ENCODE results near the gene PAQR6. TPM values are rescaled to one million over a fixed set of nuclear protein-coding genes. Genes with fewer than 3 reads are reported as not detected.

Gene PAQR6
- total and polyA plus RNA-seq, 2 of the 4 experiments (the other 2 are of a cell fraction): under 0.01 to 0.67 TPM

DNA sequence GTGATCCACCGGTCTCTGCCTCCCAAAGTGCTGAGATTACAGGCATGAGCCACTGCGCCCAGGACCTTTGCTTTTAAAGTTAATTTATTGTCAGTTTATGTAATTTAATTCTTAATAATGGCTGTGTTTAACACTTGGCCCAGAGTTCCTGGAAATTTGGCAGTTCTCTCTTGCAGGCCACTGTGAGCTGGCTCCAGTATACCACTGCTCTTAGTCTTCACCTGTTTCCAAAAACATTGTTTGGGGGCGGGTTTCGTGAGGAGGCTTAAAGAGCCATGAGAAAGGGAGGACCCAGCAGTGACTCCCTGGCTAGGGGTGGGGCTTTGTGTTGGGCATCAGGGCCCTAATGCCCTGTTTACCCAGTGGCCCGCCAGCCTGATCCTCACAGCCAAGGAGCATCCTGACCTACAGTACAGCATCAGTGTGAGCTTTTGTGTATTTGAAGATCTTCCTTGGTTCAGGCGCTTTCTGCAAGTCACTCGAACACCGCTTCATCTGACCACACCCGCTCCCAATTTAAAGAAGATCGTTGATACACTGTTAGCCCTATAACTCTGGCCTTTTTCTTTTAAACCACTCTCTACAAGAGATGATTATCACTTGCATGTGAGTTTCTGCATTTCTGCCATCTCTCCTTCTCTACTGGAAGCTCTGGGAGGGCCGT is 17.9 kb downstream of the PAQR6 start:
- H4K20me1 ChIP-seq (ENCODE audit: insufficient read depth, low read length): peaks cover 7% of the 10 kb centered on the region; the same call in 1 of the 2 replicates
- no peaks in the 10 kb centered on the region for H3K9me3 ChIP-seq (ENCODE audit: control insufficient read depth, insufficient read depth, low read length)
- H3K23ac ChIP-seq (ENCODE audit: low read depth, low read length): no peak overlapping the region
- H3K27me3 ChIP-seq (ENCODE audit: control insufficient read depth, insufficient read depth, low read length): no peaks in the 10 kb centered on the region
- H2BK5ac ChIP-seq (ENCODE audit: low read depth, low read length, poor library complexity, severe bottlenecking): no peak overlapping the region
- no peak overlapping the region for H3K4ac ChIP-seq (ENCODE audit: low read depth, low read length)
- H3K79me1 ChIP-seq (ENCODE audit: low read depth in 1 of 2, low read length in 2 of 2): peaks cover 8 to 20% of the 10 kb centered on the region in 2 experiments
- peaks cover 16% of the 10 kb centered on the region for H3K36me3 ChIP-seq (ENCODE audit: control insufficient read depth, insufficient read depth, low read length)
- POLR2A ChIA-PET (ENCODE audit: unreplicated experiment): no interaction called here
- peaks cover 13% of the 10 kb centered on the region for H3K4me1 ChIP-seq (ENCODE audit: control insufficient read depth, insufficient read depth, low read length)
- H3K9me1 ChIP-seq (ENCODE audit: insufficient read depth, low read length): peaks cover 15% of the 10 kb centered on the region
- no peak overlapping the region for H2BK20ac ChIP-seq (ENCODE audit: low read depth, low read length)
- in situ Hi-C loops (cut with MboI; ENCODE audit: low sequenced_read_pairs) (loop anchor here (5.0 kb wide), 1 partner anchor 83 kb away; no protein-coding TSS in a partner anchor), dilution Hi-C loops (cut with HindIII; ENCODE audit: low sequenced_read_pairs, unreplicated experiment) (no loop called here), intact Hi-C loops (cut with micrococcal nuclease) (no loop called here)
- H3K14ac ChIP-seq (replicated peaks; ENCODE audit: low read depth, low read length): no peak overlapping the region
- no peak overlapping the region for H3K9ac ChIP-seq (ENCODE audit: low read depth, low read length)
- CTCF ChIA-PET: no interaction called here
- ATAC-seq (ENCODE audit: low read depth) (no peak), DNase-seq (no peak)
- no CpG with 5 or more reads among the region's 11 CpGs for WGBS, 2 experiments (ENCODE audit: extremely low coverage in 2 of 2, insufficient read length in 1 of 2)
- H4K5ac ChIP-seq (ENCODE audit: low read depth, low read length): no peak overlapping the region
- BruUV-seq (replicated peaks): no TSS peak
- H2AFZ ChIP-seq (replicated peaks; ENCODE audit: low read length, poor library complexity): no peak overlapping the region
- TF ChIP-seq RFX5 (IDR thresholded peaks at IDR 0.05; ENCODE audit: low read depth, low read length): no peak
- TF ChIP-seq NFE2L2 (IDR thresholded peaks at IDR 0.05; ENCODE audit: low read depth, low read length): no peak
- TF ChIP-seq SMC3 (IDR thresholded peaks at IDR 0.05; ENCODE audit: low read depth, low read length): no peak
- no peak for TF ChIP-seq RCOR1 (IDR thresholded peaks at IDR 0.05; ENCODE audit: insufficient replicate concordance, low read length)
- no peak for TF ChIP-seq FOS (IDR thresholded peaks at IDR 0.05; ENCODE audit: low read depth, low read length)
- TF ChIP-seq BHLHE40 (IDR thresholded peaks at IDR 0.05; ENCODE audit: low read depth, low read length): no peak
- no peak for TF ChIP-seq MXI1 (IDR thresholded peaks at IDR 0.05; ENCODE audit: borderline replicate concordance, low read depth, low read length)
- TF ChIP-seq CEBPB (IDR thresholded peaks at IDR 0.05; ENCODE audit: low read depth, low read length): no peak
- TF ChIP-seq, protein P1, sequence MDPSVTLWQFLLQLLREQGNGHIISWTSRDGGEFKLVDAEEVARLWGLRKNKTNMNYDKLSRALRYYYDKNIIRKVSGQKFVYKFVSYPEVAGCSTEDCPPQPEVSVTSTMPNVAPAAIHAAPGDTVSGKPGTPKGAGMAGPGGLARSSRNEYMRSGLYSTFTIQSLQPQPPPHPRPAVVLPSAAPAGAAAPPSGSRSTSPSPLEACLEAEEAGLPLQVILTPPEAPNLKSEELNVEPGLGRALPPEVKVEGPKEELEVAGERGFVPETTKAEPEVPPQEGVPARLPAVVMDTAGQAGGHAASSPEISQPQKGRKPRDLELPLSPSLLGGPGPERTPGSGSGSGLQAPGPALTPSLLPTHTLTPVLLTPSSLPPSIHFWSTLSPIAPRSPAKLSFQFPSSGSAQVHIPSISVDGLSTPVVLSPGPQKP (IDR thresholded peaks at IDR 0.05; ENCODE audit: borderline replicate concordance, low read depth, low read length): no peak
- TF ChIP-seq RAD21 (IDR thresholded peaks at IDR 0.05; ENCODE audit: low read length): no peak
- H2BK120ac ChIP-seq (ENCODE audit: low read depth, low read length): no peak overlapping the region
- no peak overlapping the region for H3K4me3 ChIP-seq (ENCODE audit: insufficient read depth, low read depth, low read length)
- no peak overlapping the region for H3K27ac ChIP-seq (ENCODE audit: insufficient read depth, low read length)
- H3K56ac ChIP-seq (ENCODE audit: extremely low read depth, insufficient read depth, low read length): no peak overlapping the region
- H2BK15ac ChIP-seq (ENCODE audit: low read depth, low read length): no peak overlapping the region
- H3K4me2 ChIP-seq (ENCODE audit: low read depth, low read length): no peak overlapping the region
- H3K18ac ChIP-seq (ENCODE audit: low read depth, low read length): no peak overlapping the region
- no peak overlapping the region for H2AK5ac ChIP-seq (ENCODE audit: low read depth, low read length)
- no peak overlapping the region for H4K8ac ChIP-seq (ENCODE audit: low read depth in 2 of 2, low read length in 2 of 2)
- no peak overlapping the region for H4K91ac ChIP-seq (ENCODE audit: insufficient read depth, low read depth, low read length)
- H2AK9ac ChIP-seq (replicated peaks; ENCODE audit: low read depth, low read length, poor library complexity): no peak overlapping the region
